HG03196 (cell line): ENCODE measurements around the gene ZBTB7B.

ENCODE experiments used
- ATAC-seq: cut with Tn5 transposase; IDR thresholded peaks from one replicate; pipeline ENCODE4 v1.9.1; 2021; ENCODE audit not compliant: unreplicated experiment

ZBTB7B gene

DNA sequence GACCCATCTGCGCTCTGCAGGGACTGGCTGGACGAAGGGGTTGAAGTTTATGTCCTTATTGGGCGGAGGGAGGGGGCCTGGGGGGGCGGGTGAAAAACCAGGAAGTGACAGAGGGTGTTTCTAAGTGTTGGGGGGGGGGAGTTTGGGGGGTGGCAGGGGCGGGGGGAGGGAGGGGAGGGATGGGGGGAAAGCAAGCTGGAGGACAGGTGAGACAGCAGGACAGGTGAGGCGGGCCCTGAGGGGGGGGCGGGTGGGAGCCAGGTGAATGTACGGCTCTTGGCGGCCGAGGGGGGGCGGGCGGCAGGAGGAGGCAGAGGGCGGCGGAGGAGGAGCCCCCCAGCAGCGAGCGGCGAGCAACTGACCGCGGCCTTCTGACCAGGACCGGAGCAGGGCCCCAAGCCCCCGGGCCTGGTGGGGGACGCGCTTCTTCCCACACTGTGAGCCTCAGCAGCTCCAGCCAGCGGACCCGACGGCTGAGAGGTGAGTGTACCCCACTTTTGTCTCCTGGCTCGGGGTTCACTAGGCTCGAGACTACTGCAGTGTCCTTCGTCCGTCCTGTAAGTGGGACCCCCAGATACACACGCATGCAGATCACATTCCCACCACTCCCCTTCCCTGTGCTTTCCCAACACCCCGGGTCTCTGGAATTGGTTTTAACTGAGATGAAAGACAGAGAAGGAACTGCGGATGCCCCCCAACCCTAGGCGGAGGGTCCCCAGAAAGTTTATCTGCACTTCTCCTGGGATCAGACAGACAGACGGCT lies at the start of gene ZBTB7B:
Gene ZBTB7B (plus strand): TSS at position 339 of the 763 bp plus-strand sequence. CDS start 11,859 bp downstream, outside the sequence.
- ATAC-seq = peak; percentile 1

- ATAC-seq = no peak
Measured at GRCh38 chr1:154953611-154954038, 49.0 kb upstream of the ZBTB7B start.

- no peak for ATAC-seq
Measured at GRCh38 chr1:154954541-154954940, 48.1 kb upstream of the ZBTB7B start.

GRCh38 chr1:154955039-154955717 lies 47.4 kb upstream of the ZBTB7B start:
- peak; percentile 54 for ATAC-seq

GRCh38 chr1:154955718-154956543 lies 46.7 kb upstream of the ZBTB7B start, which contains the start of gene PBXIP1:
Gene PBXIP1 (minus strand): TSS chr1:154956099. CDS start chr1:154953721, 2,378 bp downstream.
- ATAC-seq = peak; percentile 39

GRCh38 chr1:154956544-154956941 lies 46.1 kb upstream of the ZBTB7B start:
- no peak for ATAC-seq

DNA sequence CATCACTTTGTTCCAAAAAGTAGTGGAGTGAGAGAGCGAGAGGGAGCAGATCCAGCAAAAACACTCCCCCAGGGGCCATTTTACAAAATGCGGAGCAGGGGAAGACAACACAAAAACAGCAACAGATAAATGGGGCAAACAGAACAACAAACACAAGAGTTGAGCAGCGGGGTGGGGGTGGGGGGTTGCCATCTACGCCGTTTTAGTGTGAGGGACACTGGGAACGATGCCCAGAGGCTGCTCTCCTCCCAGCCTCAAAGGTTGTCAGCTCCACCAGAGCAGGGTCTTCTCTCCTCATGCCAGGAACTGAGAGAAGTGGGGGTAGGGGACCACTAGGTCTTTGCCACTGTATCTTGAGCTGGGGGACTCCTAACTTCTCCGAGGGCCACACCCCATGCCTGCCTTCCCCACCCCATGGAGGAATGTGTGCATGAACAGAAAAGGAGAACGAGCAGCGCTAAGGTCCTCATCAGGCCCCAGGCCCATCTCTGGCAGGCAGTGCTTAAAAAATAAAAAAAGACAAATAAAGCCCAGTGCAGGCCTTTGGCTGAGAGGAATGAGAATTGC lies 45.4 kb upstream of the ZBTB7B start:
- no peak for ATAC-seq

- no peak for ATAC-seq
Measured at GRCh38 chr1:154958036-154958435, 44.6 kb upstream of the ZBTB7B start.

GRCh38 chr1:154958681-154959425 lies 43.7 kb upstream of the ZBTB7B start:
- ATAC-seq = no peak

DNA sequence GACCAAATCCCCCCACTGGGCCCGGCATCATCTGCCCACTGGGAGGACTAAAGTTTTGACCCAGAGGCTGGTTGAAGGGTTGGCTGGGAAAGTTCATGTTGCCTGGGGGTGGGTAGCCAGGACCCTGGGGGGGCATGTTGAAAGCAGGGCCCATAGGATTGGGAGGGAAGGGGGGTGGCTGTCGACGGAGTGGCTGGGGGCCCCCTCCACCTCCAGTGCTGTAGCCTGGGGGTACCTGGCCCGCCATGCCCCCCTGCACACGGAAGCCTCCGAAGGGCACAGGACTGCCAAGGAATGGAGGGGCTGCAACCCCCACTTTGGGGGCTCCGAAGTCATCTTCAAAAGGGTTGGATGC lies 43.2 kb upstream of the ZBTB7B start:
- ATAC-seq = no peak

- ATAC-seq = no peak
Measured at GRCh38 chr1:154960446-154961136, 42.0 kb upstream of the ZBTB7B start.

- ATAC-seq = peak; percentile 66
Measured at GRCh38 chr1:154961207-154962155, 41.1 kb upstream of the ZBTB7B start, which contains the start of gene PYGO2. Gene PYGO2 (minus strand): TSS chr1:154961782. CDS start chr1:154961576, 206 bp downstream.

DNA sequence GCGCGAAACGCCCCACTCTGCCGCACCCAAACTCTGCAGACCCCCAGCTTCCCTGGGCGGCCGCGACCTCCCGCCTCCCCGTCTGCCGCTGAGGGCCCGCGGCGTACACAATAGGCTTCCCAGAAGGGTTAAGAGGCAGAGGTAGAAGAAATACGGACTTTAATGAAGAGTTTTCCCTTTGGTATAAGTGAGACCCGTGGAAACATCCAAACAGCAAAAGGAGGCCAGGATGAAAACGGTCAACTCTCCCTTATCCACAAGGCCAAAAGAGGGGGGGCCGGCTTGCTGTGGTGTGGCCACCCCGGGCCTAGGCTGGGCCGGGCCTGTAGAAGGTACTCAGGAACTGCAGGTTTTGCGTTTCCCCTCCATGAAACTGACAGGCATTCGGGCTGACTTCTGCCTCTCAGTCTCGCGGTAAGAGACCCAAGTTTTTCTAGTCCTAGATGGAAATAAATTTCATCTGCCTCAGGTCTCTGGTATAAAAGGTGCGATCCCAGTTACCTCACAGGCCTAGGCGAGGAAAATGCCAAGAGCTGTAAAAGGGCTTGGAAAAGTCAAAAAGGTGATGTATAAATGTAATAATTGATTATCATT lies 40.3 kb upstream of the ZBTB7B start:
- ATAC-seq = no peak

- no peak for ATAC-seq
Measured at GRCh38 chr1:154962795-154963330, 39.7 kb upstream of the ZBTB7B start.

DNA sequence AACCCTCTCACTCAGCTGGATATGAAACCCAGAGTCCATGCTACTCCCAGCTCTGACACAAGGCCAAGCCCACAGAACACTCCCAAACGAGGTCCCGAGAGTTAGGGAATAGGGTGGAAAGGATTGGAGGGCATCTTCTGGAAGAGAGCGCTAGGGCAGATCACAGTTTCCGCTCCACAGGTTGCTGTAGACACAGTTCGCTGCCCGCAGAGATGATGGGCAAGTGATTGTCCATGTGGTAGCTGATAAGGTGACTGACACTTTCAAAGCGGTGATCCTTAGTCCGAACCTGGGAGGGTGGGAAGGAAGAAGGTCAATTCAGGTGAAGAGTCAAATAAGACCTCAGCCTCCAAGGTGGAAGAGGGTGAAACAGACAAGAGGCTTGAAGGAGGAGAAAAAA lies 39.0 kb upstream of the ZBTB7B start:
- ATAC-seq = no peak

DNA sequence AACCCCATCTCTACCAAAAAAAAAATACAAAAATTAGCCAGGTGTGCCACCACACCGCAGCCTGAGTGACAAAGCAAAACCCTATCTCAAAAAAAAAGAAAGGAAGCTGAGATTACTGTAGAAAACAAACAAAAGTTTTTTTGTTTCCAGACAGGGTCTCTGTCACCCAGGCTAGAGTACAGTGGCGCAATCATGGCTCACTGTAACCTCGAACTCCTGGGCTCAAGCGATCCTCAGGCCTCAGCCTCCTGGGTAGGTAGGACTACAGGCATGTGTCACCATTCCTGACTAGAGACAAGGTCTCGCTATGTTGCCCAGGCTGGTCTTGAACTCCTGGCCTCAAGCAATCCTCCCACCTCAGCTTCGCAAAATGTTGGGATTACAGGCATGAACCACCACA lies 38.2 kb upstream of the ZBTB7B start:
- no peak for ATAC-seq

GRCh38 chr1:154966111-154966510 lies 36.5 kb upstream of the ZBTB7B start:
- no peak for ATAC-seq
